ENCODE results near the gene NCOR1. TPM values are rescaled to one million over a fixed set of nuclear protein-coding genes. Genes with fewer than 3 reads are reported as not detected.

NCOR1 gene
- polyA plus RNA-seq, 1 experiment, result 127 TPM

DNA sequence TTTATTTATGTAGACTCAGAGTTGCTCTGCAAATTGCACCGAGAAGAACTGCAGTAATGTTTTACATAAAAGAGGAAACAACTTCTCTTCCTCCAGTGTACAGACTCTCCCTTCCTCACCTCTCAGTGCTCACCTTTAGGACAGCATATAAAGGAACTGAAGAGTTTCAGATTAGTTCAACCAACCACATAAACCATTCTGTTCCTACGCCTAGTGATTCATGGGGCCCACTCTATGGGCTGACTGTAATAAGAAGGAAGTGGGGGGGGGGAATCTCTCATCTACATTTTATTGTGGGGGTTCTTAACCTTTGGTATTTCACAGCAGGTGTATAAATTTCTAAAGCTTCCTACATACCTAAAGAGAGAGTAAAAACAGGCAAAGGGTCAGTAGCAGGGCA, 234.1 kb downstream of the NCOR1 start:
- Histone ChIP-seq H3K27ac (ENCODE audit: low read depth, low read length) (peak overlapping the region; percentile 75), H3K4me3 (ENCODE audit: low read depth, low read length) (no peak overlapping the region), H3K27me3 (ENCODE audit: control insufficient read depth, insufficient read depth, low read length) (no peaks in the 10 kb centered on the region), H3K9me3 (ENCODE audit: control insufficient read depth, insufficient read depth, low read length) (no peaks in the 10 kb centered on the region)
- POLR2A ChIA-PET, result no interaction called here
- CTCF ChIA-PET, result no interaction called here
- no peak for TF ChIP-seq CTCF (IDR thresholded peaks at IDR 0.05; ENCODE audit: low read depth, low read length)
- DNase-seq (ENCODE audit: low read depth, low spot score), result no peak

Small RNA genes lying within 50 kb of the gene (small RNA-seq; reads per million reads assigned to genes)
- gene RNU6-314P (ENCODE audit: insufficient read length, low read depth) (not detected), gene RNU6-862P (ENCODE audit: insufficient read length, low read depth) (not detected)

Other genes with a start within 250 kb of the NCOR1 start
- gene ZSWIM7, start 215.8 kb downstream of the NCOR1 start, polyA plus RNA-seq (2011; rRNA removed), result 17.8 and 22.2 TPM in 2 replicates
- gene TTC19, start 215.7 kb downstream of the NCOR1 start, polyA plus RNA-seq (2011; rRNA removed), result 5.9 and 6.6 TPM in 2 replicates
- 16.5 and 19.3 TPM in 2 replicates for gene PIGL, start 1.7 kb upstream of the NCOR1 start, polyA plus RNA-seq (2011; rRNA removed)
- 65.2 and 71.9 TPM in 2 replicates for gene CENPV, start 137.9 kb upstream of the NCOR1 start, polyA plus RNA-seq (2011; rRNA removed)
- gene UBB, start 165.6 kb upstream of the NCOR1 start, polyA plus RNA-seq (2011; rRNA removed), result 1,944 and 3,172 TPM in 2 replicates
- gene TRPV2, start 200.0 kb upstream of the NCOR1 start, polyA plus RNA-seq (2011; rRNA removed), result 30.8 and 38.4 TPM in 2 replicates